NCI-H510A treated with DMSO at 0.1 percent for 48 hours (cell line): Measurements from ENCODE around the gene EXD3.

Source experiments
- DNase-seq: peaks from one replicate; lab custom pipeline; 2025; lab: John Stamatoyannopoulos, UW

Gene EXD3

DNA sequence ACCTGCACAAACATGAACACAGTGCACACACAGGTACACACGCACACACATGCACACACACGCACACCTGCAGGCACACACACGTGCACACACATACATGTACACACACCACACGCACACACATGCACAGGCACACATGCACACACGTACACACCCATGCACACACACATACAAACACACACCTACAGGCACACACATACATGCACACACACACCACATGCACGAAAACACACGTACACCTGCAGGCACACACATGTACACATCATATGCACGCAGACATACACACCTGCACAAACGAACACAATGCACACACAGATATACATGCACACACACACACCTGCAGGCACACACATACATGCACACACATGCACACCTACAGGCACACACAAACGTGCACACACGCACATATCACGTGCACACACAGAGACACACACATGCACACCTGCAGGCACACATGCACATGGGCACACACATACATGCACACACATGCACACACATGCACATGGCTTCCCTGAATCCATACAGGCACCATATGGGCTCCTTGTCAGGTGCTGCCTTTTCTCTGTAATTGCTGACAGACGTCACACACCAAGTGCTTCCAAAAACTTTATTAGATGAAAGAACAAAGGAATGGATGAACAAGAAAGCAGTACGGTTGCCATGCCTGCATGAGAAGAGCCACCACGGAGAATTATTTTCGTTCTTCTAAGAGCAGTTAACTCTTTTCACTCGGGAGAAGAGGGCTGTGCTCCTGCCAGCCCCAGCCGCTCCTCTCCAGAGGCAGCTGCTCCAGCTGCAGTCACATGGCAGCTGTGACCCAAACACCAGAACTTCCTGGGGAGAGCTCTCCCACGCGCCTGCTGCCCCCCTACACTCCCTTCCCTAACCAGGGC is 57.2 kb downstream of the EXD3 start:
- DNase-seq, result no peak

DNA sequence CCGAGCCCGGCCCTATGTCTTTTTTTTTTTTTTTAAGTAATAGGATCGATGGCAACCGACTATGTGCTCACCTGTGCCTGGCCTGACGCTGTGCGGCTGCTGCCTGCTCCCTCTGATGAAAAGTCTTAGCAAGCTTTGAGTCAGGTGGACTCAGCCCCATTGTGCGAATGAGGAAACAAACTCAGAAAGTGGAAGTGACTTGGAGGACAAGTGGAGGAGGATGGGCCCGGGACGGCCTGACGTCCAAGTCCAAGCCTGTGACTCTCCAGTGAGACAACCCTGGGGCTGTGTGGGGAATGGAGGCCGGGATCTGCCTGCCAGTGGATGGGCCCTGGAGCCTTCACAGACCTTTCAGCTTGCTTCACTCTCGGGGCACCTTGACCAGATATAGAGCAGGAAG is 57.9 kb downstream of the EXD3 start:
- no peak for DNase-seq

DNA sequence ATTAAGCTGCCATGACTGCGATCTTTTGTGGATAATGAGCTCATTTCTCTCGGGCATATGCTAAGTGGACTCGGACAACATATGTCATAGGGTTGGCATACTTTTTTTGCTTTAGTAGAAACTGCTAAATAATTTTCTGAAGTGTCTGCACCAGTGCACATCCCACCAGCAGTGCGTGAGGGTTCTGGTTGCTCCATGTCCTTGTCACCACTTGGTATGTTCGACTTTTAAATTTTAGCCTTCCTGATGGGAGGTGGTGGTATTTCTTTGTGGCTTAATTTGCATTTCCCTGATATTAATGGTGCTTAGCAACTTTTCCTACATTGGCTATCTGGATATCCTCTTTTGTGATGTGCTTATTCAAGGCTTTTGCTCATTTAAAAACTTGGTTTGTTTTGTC is 63.1 kb downstream of the EXD3 start:
- DNase-seq, result no peak

DNA sequence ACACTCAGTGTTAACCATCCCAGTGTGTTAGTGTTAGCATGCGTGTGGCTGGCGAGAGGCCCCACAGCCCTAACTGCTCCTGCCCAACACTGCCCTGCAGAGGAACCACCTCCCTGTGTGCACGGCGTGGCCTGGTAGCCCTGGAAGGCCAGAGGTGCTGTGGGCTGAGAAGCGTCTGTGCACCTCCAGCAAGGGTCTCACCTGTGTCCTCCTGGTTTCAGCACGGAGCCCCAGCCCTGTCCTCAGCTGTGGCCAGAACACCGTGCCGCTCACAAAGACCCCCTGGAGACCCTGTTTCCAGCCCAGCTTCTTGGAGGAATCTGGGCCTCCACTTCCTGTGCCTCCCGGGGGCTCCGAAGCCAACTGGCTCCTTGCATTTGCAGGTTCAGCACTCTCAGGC is 64.8 kb downstream of the EXD3 start:
- DNase-seq, result no peak

DNA sequence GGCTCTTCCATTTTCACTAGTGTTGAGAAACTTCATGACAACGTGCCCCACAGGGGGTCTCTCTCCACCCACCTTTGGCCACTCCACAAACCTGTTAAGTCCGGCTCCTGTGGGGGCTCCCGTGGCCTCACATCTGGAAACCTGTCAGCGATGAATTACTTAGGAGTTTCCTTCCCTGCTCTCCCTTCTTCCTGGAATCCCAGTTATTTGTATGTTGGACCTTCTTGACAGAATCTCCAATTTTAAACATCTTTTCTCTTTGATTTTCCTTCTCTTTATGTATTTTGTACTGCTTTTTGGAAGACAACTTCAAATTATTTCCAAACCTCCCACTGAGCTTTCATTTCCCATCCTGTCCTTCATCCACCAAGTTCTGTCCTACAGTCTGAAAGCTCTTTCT is 65.8 kb downstream of the EXD3 start:
- no peak for DNase-seq

DNA sequence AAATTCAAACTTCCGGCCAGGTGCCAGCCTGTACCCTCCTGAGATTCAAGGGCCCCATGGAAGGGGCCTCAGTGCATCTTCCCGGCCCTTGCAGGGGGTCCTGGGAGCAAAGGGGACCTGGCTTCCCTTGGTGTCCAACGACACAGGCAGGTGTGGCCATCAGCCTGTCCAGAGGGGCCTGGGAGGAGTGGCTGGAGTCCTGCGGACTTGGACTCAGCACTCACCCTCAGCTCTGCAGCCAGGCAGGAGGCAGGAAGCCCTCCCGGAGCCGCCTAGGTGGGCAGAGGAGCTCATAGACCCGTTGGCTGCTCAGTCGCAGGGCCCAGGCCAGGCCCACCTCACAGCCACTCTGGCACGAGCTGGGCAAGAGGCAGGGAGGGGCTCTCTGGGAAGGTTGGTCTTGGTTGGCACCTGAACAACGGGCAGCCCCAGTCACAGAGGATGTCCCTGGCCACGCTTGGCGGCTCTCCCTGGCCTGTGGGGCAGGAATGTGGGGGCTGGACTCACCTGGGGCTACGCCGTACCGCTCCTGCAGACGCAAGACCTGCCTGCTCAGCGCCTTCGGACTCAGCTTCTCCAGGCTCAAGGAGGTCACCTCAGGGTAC is 67.1 kb downstream of the EXD3 start:
- no peak for DNase-seq

DNA sequence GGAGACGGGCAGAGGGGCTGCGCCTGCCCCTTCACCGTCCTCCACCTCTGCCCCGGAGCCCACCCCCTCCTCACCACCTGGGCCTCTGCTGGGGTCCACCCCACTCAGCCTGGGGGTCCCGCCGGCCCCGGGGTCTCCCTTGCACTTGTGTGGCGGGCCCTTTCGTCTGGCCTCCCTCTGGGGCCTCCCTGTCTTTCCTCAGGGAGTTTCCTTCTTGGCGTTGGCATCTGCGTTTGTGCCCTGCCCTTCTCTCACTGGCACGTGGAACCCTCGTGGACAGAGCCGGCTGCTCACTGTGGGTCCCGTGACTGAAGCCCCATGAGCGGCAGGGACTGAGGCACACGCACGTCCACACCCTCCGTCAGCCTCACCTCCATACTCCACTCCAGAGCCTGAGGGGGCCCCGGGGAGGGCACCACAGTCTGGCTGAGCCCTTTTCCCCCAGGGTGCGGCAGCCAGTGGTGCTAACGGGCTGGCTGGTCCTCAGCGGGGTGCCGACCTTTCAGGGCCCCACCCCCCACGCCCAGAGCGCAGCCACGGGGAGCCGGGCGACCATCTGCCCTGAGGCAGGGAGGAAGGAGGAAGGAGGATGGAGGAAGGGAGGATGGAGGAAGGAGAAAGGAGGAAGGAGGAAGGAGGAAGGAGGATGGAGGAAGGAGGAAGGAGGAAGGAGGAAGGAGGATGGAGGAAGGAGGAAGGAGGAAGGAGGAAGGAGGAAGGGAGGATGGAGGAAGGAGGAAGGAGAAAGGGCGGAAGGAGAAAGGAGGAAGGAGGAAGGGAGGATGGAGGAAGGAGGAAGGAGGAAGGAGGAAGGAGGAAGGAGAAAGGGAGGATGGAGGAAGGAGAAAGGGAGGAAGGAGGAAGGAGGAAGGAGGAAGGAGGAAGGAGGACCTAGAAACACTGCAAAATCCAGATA is 67.9 kb downstream of the EXD3 start:
- DNase-seq, result no peak

DNA sequence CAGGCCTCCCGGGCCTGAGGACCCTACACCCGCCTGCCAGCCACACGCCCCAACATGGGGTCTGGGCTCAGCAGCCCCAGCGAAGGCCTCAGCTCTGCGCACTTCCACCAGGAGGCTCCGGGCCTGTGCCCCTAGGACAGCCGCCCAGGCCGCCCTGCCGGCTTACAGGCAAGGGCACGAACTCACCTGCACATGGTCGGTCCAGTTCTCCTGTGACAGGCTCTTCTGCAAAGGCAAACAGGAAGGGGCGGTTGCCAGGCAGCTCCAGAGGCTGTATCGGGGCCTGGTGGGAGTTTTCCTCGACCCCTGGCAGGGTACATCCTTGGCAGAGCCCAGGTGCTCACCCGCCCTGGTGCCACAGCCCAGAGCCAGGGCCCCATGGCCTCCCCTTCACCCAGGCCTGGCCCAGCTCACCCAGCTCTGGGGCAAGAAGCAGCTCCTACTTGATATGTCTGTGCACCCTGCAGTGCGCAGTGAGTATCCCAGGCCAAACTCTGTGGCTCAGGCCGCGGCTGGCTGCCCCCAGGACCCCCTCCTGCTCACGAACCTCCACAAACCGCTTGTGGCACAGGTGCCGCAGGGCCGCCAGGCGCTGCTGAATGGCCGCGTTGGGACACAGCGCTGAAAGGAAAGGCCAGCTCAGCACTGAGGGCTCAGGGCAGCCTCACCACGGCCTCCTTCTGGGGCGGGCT is 68.7 kb downstream of the EXD3 start:
- no peak for DNase-seq

DNA sequence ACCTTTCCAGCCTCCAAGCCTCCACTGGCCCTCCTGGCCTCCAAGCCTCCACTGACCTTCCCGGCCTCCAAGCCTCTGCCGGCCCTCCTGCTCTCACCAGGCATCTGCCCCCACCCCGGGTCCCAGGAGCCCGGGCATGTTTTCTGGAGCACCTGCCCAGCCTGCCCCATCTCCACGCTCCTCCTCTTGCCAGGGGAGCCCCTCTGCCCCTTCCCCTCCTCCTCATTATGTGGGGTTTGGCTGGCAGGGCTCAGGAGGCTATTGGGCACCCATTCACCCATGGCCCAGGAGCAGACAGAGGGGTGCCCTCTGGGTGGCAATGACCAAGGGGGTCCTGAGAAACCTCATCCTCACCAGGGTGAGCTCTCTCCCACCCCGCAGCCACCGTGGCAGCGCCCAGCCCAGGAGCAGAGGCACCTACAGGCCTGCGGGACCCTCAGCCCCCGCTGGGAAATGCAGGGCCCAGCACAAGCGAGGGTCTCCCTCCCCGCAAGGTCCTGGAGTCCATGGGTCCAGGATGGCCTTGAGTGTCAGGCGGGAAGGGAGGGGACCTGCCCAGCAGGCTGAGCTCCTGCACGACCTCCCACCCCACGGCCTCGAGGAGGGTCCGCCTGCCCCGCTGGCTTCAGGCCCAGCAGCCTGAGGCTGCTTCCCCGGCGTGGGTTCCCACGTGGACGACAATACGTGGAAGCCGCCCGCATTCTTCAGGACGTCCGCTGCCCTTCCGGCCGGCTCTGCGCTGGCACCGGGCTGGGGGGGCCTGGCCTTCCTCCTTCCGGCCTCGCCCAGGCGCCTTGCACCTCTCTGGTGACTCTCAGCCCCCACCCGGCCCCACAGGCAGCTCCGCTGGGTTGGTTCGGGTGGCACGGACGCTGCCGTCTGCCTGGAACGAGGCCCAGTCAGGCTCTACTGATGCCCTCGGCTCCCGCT is 69.5 kb downstream of the EXD3 start:
- DNase-seq, result no peak

DNA sequence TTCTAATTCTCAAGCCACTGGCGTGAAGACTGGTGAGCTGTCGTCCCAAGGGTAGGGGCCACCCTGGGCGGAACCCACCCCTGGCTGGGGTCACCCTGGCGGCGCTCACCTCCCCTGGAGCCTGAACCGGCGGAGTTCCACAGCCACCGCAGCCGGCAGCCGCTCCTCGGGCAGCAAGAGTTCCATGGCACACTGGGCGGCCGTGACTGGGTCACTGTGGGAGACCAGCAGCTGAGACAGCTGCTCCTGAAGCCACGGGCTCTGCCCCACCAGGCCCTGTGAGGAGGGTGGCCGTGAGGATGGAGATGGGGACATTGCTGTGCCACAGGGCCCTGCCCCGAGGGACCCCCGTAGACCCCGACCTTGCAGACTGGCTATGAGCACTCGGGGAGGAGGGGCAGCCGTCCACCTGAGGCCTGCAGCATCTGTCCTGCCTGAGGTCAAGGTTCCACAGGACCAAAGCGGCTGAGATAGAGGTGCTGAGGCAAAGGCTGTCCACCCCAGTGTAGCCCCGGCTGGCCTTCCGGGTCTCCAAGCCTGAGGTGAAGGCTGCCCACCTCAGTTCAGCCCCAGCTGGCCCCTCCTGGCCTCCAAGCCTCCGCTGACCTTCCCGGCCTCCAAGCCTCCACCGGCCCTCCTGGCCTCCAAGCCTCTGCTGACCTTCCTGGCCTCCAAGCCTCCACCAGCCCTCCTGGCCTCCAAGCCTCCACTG is 70.3 kb downstream of the EXD3 start:
- no peak for DNase-seq

DNA sequence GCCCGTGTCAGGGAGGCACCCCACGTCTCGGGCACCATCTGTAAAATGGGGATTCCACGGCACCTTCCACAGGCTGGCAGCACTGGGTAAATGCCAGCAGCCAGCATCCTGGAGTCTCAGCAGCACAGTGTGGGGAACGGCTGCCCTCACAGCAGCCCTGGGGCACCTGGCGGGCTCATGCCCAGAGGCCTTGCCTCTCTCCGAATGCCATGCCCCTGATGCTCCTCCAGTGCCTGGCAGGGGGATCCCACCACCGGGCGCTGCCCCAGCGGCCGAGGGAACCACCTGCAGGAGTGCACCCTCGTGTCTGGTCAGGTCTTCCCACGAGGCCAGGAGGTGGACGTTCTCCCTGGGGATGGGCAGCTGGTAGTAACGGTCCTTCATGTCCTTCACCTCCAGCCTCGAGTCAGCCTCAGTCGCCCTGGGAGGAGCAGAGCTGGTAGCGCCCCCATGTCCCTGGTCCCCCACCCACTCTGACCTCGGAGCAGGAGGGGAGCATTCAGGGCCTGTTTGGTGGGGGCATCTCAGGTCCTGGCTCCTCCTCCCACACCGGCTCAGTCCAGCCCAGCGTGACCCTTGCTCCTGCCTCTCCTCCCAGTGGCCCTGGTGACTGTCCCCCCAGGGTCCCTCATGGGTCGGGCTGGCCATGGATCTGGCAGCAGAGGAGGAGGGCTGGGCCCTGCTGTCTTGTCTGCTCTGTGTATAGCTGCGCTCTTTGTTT is 71.0 kb downstream of the EXD3 start:
- DNase-seq, result no peak

DNA sequence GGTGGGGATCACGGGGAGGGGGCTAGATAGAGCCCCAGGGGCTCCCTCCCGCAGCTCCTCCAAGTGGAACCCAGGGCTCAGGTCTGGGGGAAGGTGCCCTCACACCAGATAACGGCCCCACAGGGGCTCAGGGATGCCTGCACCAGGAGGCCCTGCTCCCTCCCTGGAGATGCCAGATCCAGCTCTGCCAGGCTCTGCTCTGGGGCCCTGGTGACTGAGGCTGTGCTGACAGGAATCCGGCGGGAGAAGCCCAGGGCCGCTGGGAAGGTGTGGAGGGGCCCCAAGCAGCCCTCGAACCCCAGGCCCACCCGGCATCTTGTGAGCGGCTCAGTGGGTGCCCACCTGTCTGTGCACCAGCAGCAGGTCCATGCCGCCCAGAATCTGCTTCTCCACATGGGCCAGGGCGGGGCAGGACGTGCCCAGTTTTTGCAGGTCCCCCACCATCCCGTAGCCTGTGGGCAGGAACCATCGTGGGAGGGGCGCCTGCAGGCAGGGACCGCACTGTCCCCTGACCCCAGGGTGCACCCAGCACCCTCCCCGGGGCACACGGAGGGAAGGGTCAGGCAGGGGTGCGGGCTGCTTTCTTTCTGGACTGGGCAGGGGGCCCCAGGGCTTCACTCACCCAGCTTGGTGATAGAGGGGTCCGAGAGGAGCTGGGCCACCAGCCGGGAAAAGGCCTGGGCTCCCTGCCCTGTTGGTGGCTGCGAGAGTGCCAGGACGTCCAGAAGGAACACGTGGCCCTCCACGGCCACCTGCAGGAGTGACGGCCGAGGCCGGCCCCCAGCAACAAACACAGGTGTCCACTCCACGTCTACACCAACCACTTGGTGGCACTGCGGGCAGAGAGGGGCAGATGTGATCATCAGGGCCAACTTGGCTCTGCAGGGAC is 72.0 kb downstream of the EXD3 start:
- DNase-seq, result no peak

DNA sequence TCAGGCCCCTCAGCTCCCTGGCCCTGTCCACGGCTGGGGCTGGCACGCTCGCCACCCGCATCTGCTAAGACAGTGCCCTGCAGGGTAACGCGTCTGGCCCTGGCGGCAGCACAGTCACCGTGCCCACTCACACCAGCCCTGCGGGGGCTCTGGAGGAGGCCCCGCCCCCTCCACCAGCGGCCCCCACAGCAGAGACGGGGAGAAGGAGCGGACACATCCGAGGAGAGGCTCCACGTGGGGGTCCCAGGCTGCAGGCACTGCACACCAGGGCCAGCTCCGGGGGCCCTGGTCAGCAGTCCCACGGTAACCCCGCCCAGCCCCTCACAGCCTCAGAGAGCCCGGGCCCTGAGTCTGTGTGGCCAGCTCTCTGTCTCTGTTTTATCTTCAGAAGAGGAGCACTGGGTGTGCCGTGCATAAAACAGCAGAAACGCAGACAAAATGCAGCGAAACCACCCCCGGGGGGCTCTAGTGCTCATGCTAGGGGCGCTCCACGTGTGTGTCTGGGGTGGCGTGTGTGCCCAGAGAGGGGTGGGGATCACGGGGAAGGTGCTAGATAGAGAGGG is 73.4 kb downstream of the EXD3 start:
- DNase-seq, result no peak

DNA sequence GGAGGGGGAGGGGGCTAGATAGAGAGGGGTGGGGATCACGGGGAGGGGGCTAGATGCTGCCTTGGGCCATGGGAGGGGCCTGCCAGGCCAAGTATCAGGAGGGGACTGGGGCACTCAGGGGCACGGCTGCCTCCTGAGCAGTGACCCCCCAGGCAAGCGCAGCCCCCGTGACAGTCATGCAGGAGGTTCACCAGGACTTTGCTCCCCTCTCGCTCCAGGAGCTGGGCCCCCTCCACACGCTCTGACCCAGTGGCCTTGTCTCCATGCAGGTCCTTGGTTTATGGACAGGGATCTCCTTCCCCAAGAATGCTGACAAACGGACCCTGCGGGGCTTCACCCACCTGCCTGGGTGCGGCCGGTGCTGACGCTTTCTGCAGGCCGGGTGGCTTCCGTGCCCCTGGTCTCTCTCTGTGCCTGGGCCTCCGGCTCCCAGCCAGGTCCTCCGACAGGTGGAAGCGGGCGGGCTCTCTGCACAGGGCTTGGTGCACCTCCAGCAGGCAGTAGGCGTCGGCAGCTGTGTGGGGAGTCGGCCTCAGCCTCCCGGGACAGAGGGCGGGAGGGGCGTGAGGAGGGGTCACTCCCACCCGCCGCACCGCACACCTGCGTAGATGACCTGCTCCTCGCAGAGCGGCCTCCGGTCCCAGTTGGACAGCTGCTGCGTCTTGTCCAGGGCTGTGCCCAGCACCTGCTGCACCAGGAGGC is 74.0 kb downstream of the EXD3 start:
- DNase-seq, result no peak

DNA sequence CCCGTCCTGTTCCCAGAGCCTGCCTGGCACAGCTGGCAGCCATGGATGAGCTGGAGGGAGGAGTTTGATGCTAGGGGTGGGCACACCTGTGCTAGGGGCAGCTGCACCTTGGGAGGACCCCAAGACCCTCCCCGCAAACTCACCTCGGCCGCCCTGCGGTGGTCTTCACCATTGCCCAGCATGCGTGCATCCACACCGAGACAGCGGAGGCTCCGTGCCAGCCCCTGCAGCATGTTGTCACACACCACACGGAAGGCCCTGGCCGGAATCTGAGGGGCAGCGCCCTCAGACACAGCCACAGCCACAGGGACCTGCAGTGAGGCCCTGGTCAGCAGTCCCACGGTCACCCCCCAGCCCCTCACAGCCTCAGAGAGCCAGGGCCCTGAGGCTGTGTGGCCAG is 75.0 kb downstream of the EXD3 start:
- no peak for DNase-seq

DNA sequence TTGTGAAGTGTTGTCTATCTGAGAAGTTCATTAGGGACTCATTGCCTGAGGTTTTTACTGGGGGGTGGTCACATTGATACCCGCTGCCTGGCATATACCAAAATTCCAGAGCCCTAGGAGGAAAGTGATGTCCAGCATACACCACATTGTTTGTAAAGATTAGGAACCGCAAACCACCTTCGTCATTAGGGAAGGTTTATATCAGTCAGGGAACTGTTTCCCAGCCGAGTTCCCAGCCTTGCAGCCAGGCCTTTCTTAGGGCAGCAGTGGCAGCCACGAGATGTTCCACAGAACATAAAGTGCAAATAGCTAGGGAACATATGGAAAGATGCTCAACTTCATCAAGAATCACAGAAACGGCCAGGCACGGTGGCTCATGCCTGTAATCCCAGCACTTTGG is 80.5 kb downstream of the EXD3 start:
- no peak for DNase-seq

DNA sequence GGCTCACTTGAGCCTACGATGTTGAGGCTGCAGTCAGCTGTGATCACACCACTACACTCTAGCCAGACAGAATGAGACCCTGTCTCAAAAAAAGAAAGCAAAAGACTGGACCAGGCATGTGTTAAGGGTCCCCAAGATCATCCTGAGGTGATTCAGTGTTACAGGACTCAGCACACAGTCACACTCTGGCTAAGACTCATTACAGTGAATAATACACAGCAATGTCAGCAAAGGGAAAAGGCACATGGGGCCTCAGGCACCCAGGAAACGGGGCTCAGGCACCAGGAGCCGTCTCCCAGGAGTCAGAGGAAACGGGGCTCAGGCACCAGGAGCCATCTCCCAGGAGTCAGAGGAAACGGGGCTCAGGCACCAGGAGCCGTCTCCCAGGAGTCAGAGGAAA is 81.7 kb downstream of the EXD3 start:
- no peak for DNase-seq
